Measurements from ENCODE around the gene STEAP1B.

DNA sequence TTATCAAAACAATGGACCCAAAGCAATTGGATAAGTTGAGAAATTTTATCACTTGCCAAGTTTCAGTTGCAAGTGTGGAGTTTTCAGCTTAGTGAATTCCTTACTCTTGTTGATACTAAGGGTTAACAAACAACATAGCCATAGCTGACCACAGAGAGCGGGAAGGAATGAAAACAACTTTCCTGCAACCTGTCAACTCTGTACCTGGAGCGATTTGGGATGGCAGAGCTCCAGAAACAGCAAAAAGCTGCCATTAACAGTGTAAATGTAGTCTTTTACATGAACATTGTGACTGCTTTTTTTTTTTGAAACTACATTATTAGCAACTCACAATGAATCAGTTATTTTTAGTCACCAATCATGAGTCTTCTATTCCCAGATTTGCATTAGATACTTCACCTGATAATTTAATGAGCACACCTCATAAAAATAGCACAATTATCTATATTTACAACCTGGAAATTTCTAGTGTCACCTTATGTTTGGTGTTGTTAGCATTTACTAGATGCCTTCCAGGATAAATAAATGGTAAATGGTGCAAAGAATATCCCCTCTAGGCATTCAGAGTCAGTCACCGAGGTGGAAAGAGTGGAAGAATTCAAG, 95.5 kb downstream of the STEAP1B start:
- TF ChIP-seq YY1 (IDR thresholded peaks at IDR 0.05; ENCODE audit: insufficient read depth, insufficient read length) (no peak), SUZ12 (IDR thresholded peaks at IDR 0.05; ENCODE audit: extremely low read depth, insufficient read depth, insufficient read length) (no peak), ZNF274 (IDR thresholded peaks at IDR 0.05; ENCODE audit: low read depth, low read length) (no peak)
